ENCODE measurements around the gene SCFD2.
A peak's percentile ranks its signal among the peaks of the same experiment; 100 is the strongest.
"Not testable (repeated sequence)": the region's sequence is repeated elsewhere in the genome, so short reads cannot be mapped to it uniquely, and the experiment has no call there.

Gene SCFD2
- total RNA-seq = 22.7 to 49.6 reads per million in 2 experiments

- peak; percentile 98 for DNase-seq (ENCODE audit: low read depth)
These were observed at the start of gene SCFD2 for GRCh38 chr4:53365486-53366300. TSS of gene SCFD2 (minus strand) at chr4:53366061.

GRCh38 chr4:53409479-53409878 lies 43.6 kb upstream of the SCFD2 start:
- not testable (repeated sequence) for DNase-seq (ENCODE audit: low read depth)

- no peak for DNase-seq (ENCODE audit: low read depth)
These were observed 14.4 kb upstream of the SCFD2 start for GRCh38 chr4:53380221-53380620.

- DNase-seq (ENCODE audit: low read depth) = no peak
These were observed 12.3 kb upstream of the SCFD2 start for GRCh38 chr4:53378171-53378482.

- peak; percentile 93 for DNase-seq (ENCODE audit: low read depth)
These were observed 11.7 kb upstream of the SCFD2 start, which contains the start of gene FIP1L1 for GRCh38 chr4:53377319-53378170. TSS of gene FIP1L1 (plus strand) at chr4:53377641. CDS start at chr4:53377839, 198 bp downstream.

GRCh38 chr4:53376900-53377299 lies 11.0 kb upstream of the SCFD2 start:
- no peak for DNase-seq (ENCODE audit: low read depth)

- no peak for DNase-seq (ENCODE audit: low read depth)
These were observed 9.0 kb upstream of the SCFD2 start for GRCh38 chr4:53374777-53375258.

- DNase-seq (ENCODE audit: low read depth) = no peak
These were observed 6.1 kb upstream of the SCFD2 start for GRCh38 chr4:53371843-53372521.

- no peak for DNase-seq (ENCODE audit: low read depth)
These were observed 5.2 kb upstream of the SCFD2 start for GRCh38 chr4:53371049-53371448.

GRCh38 chr4:53367721-53368120 lies 1.9 kb upstream of the SCFD2 start:
- DNase-seq (ENCODE audit: low read depth) = no peak

GRCh38 chr4:53366301-53366716 lies 448 bp upstream of the SCFD2 start:
- no peak for DNase-seq (ENCODE audit: low read depth)

- DNase-seq (ENCODE audit: low read depth) = no peak
These were observed 758 bp downstream of the SCFD2 start for GRCh38 chr4:53365121-53365485.

GRCh38 chr4:53364624-53365023 lies 1.2 kb downstream of the SCFD2 start:
- no peak for DNase-seq (ENCODE audit: low read depth)

- DNase-seq (ENCODE audit: low read depth) = no peak
These were observed 3.8 kb downstream of the SCFD2 start for GRCh38 chr4:53362093-53362492.

- DNase-seq (ENCODE audit: low read depth) = no peak
These were observed 4.4 kb downstream of the SCFD2 start for GRCh38 chr4:53361451-53361850.

GRCh38 chr4:53355930-53356521 lies 9.8 kb downstream of the SCFD2 start:
- DNase-seq (ENCODE audit: low read depth) = no peak

- DNase-seq (ENCODE audit: low read depth) = no peak
These were observed 11.7 kb downstream of the SCFD2 start for GRCh38 chr4:53354012-53354722.

GRCh38 chr4:53349091-53349491 lies 16.8 kb downstream of the SCFD2 start:
- DNase-seq (ENCODE audit: low read depth) = no peak

GRCh38 chr4:53348046-53348445 lies 17.8 kb downstream of the SCFD2 start:
- no peak for DNase-seq (ENCODE audit: low read depth)

- DNase-seq (ENCODE audit: low read depth) = no peak
These were observed 18.7 kb downstream of the SCFD2 start for GRCh38 chr4:53346920-53347852.

All from T follicular helper cell (primary cell).